Stomach (tissue), 9 donors: ENCODE results near the gene C1QTNF8. TPM values are rescaled to one million over a fixed set of nuclear protein-coding genes. Genes with fewer than 3 reads are reported as not detected.

Experiments used
- DNase-seq, 2 donors: peaks; one replicate each; pipeline versions ENCODE4 v3.0.0 to v3.0.0-alpha.2; 2013 to 2019
- H3K27ac ChIP-seq, 5 donors: fragments of 200-600 bp in 4 of 5; sonication (generic) in 4 of 5; one replicate each; pipeline ENCODE4 v1.5.1; 2013 to 2019; ENCODE audit warnings: mild to moderate bottlenecking in 1 of 5, moderate library complexity in 1 of 5
- H3K27me3 ChIP-seq, 3 donors: fragments of 200-600 bp; sonication (generic); one replicate each; pipeline ENCODE4 v1.5.1; 2017 to 2019; ENCODE audit warnings: mixed run types in 1 of 3
- H3K36me3 ChIP-seq, 4 donors: fragments of 200-600 bp; sonication (generic); 1 replicate in 3 of 4; 2 replicates in 1 of 4; pipeline ENCODE4 v1.5.1; 2016 to 2019
- H3K4me1 ChIP-seq, 4 donors: fragments of 200-600 bp; sonication (generic); one replicate each; pipeline ENCODE4 v1.5.1; 2016 to 2019
- H3K4me3 ChIP-seq, 4 donors: fragments of 200-600 bp; sonication (generic) in 3 of 4; one replicate each; pipeline ENCODE4 v1.5.1; 2016 to 2019; ENCODE audit warnings: mild to moderate bottlenecking in 1 of 4
- H3K9me3 ChIP-seq, 4 donors: fragments of 200-600 bp; sonication (generic); one replicate each; pipeline ENCODE4 v1.5.1; 2016 to 2019
- EP300 ChIP-seq: sonication (generic); formaldehyde crosslinking; IDR thresholded peaks from one replicate; pipeline ENCODE4 v1.6.1; 2017; ENCODE audit warnings: antibody characterized with exemption
- POLR2A ChIP-seq, 4 donors: fragments of 450-650 bp; IDR thresholded peaks; one replicate each; pipeline ENCODE4 v1.6.1; 2016; ENCODE audit warnings: antibody characterized with exemption in 4 of 4, control low read depth in 2 of 4, mild to moderate bottlenecking in 1 of 4, moderate library complexity in 1 of 4
- POLR2AphosphoS5 ChIP-seq, 3 donors: sonication (generic); formaldehyde crosslinking; IDR thresholded peaks; one replicate each; pipeline ENCODE4 v1.6.1; 2016; ENCODE audit warnings: antibody characterized with exemption in 3 of 3
- WGBS, 5 donors: extraction: QIAGEN DNeasy Blood & Tissue Kit in 3 of 5; methylation state at CpG; one replicate each; pipeline versions ENCODE4 v1.1.5 to v1.1.7; 2013 to 2018; 5-methylcytosine and 5-hydroxymethylcytosine counted together
- intact Hi-C: fragments of 100-400 bp; cut with DNase I; formaldehyde crosslinking; loops from one replicate; pipeline ENCODE4 v1.15.1; 2023; ENCODE audit warnings: low total_unique reads
- polyA plus RNA-seq, 3 donors: library from polyadenylated mRNA; stranded (reverse); fragments of 200-250 nt; gene quantifications; one replicate each; pipeline ENCODE4 v1.2.3, GENCODE V29; 2013
- total RNA-seq, 5 donors: library from RNA; depleted of rRNA; stranded (reverse); fragments of >200 nt; gene quantifications; one replicate each; pipeline versions ENCODE4 v1.1.0 to v1.2.3, GENCODE V29; 2014 to 2016
- TF ChIP-seq, protein P1 (sequence below), 7 experiments: fragments of 450-650 bp in 4 of 7; fragments of 200-600 bp in 3 of 7; sonication (generic) in 3 of 7; IDR thresholded peaks; one replicate each; pipeline ENCODE4 v1.5.1; 2016 to 2019; ENCODE audit warnings: antibody characterized with exemption in 7 of 7, control low read depth in 2 of 7, mild to moderate bottlenecking in 1 of 7
- donor health status: healthy with polysubstance abuse.
- donor health status: Bipolar disorder and iron deficiency.
- donor health status: healthy.

The C1QTNF8 gene
- total and polyA plus RNA-seq, 8 donors = not detected

DNA sequence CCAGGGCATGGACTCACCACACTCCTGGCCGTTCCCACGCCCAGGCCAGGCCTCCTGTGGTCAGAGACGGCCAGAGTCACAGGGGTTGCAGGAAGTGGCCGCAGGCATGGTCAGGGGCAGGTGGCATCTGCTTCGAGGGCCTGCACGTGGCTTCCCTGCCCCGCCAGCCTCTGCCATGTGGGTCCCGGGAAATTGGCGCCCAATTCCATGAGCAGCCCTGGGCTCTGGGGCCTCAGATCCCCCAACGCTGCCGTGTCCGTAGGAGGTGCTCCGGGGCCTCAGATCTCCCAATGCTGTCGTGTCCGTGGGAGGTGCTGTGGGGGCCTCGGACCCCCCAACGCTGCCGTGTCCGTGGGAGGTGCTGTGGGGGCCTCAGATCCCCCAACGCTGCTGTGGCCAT, 33.1 kb downstream of the C1QTNF8 start:
- Histone ChIP-seq H3K4me3 (no peak overlapping the region), H3K27ac (no peak overlapping the region), H3K36me3 (no peaks in the 10 kb centered on the region), H3K27me3 (peaks cover 4 to 94% (median 56%) of the 10 kb centered on the region in 3 donors), H3K9me3 (peaks cover 0 to 10% (median 5%) of the 10 kb centered on the region in 4 donors), H3K4me1 (peaks cover 0 to 2% (median 0%) of the 10 kb centered on the region in 4 donors)
- intact Hi-C loops = no loop called here
- TF ChIP-seq EP300 (no peak), POLR2AphosphoS5 (IDR thresholded peaks at IDR 0.05) (no peak)
- 64 to 74% (median 72%) methylated on average over 19 to 20 of the region's 20 CpGs for WGBS, 5 donors
- DNase-seq = no peak

DNA sequence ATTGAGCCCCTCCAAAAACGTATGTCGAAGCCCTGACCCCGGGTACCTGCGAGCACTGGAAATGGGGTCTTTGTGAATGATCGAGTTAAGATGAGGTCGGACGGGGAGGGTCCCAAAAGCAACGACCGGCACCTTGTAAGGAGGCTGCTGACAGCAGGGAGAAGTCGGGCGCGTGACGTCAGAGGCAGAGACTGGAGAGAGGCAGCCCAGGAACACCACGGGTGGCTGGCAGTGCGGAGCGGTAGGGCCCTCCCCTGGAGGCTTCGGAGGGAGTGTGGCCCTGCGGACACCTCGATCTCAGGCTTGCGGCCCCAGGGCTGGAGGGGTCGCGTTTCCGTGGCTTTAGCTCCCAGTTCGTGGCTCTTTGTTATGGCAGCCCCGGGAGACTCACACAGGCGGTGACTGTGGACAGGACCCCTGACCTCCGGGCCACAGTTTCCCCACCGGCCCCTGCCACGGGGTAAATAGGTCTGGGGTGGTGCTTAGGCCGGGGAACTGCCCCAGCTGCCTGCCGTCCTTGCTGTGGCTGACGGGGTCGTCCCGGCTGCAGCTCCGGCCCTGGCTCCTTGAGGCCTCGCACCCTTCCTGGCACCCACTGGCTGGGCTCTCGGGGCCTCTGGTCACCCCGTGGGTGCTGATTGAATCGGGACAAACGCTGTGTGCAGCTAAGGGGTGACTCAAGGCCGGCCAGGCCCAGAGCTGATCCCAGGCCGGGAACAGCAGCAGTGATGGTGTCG, 34.1 kb downstream of the C1QTNF8 start:
- peaks cover 0 to 7% (median 0%) of the 10 kb centered on the region in 4 donors for H3K4me1 ChIP-seq
- intact Hi-C loops = no loop called here
- no peak for DNase-seq
- 78 to 87% (median 80%) methylated on average over 19 to 43 of the region's 43 CpGs for WGBS, 5 donors
- H3K9me3 ChIP-seq = peaks cover 0 to 15% (median 8%) of the 10 kb centered on the region in 4 donors
- no peaks in the 10 kb centered on the region for H3K36me3 ChIP-seq
- H3K27ac ChIP-seq = no peak overlapping the region
- H3K27me3 ChIP-seq = peaks cover 6 to 94% (median 56%) of the 10 kb centered on the region in 3 donors
- TF ChIP-seq, protein P1, sequence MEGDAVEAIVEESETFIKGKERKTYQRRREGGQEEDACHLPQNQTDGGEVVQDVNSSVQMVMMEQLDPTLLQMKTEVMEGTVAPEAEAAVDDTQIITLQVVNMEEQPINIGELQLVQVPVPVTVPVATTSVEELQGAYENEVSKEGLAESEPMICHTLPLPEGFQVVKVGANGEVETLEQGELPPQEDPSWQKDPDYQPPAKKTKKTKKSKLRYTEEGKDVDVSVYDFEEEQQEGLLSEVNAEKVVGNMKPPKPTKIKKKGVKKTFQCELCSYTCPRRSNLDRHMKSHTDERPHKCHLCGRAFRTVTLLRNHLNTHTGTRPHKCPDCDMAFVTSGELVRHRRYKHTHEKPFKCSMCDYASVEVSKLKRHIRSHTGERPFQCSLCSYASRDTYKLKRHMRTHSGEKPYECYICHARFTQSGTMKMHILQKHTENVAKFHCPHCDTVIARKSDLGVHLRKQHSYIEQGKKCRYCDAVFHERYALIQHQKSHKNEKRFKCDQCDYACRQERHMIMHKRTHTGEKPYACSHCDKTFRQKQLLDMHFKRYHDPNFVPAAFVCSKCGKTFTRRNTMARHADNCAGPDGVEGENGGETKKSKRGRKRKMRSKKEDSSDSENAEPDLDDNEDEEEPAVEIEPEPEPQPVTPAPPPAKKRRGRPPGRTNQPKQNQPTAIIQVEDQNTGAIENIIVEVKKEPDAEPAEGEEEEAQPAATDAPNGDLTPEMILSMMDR (IDR thresholded peaks at IDR 0.05) = no peak
- TF ChIP-seq EP300 (no peak), POLR2A (IDR thresholded peaks at IDR 0.05) (no peak), POLR2AphosphoS5 (IDR thresholded peaks at IDR 0.05) (no peak)
- no peak overlapping the region for H3K4me3 ChIP-seq

DNA sequence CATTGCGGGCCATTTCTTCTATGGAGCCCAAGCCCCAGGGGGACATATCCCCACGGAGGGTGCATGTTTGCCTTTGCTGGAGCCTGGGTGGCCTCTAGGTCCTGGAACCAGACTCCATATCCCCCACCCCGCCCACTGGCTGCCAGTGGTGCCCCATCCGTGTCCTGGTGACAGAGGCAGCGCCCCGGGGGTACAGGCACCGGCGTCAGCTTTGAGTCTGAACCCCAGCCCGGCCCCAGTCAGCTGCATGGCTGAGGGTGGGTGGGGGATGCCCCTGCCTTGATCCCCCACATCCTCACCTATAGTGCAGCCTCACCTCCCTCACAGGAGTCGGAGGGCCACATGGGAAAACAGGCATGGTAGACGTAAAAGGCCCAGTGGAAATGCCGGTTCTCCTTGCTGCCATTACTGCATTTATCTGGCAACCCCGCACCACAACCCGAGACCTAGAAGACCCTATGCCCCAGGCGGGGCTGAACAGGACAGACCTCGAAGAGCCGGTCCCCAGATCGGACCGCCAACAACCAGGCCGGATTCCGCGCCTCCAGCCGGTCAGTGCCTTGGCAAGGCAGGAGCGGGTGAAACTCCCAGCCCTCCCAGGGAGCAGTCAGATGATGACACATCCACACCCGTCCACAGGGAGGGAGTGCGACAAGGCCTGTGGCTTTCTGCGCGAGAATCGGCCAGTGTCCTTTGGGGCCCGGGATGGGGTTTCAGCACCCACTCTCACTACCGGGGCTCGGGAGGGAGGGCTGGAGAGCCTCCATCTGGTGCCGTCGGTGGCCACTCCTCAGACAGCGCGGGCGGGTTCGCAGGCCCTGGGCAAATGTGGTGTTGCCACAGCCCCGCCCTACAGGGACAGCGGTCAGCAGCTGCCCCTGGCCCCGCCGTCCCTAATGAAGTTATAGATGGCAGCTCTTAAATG, 35.4 kb downstream of the C1QTNF8 start:
- Histone ChIP-seq H3K4me1 (peaks cover 0 to 7% (median 0%) of the 10 kb centered on the region in 4 donors), H3K4me3 (no peak overlapping the region), H3K27ac (no peak overlapping the region), H3K36me3 (no peaks in the 10 kb centered on the region), H3K27me3 (peaks cover 6 to 94% (median 50%) of the 10 kb centered on the region in 3 donors), H3K9me3 (peaks cover 0 to 24% (median 16%) of the 10 kb centered on the region in 4 donors)
- WGBS, 5 donors = 73 to 89% (median 76%) methylated on average over 12 to 42 of the region's 42 CpGs
- no peak for DNase-seq
- no peak for TF ChIP-seq POLR2A (IDR thresholded peaks at IDR 0.05)
- TF ChIP-seq, protein P1 (IDR thresholded peaks at IDR 0.05) = no peak
- intact Hi-C loops = no loop called here

DNA sequence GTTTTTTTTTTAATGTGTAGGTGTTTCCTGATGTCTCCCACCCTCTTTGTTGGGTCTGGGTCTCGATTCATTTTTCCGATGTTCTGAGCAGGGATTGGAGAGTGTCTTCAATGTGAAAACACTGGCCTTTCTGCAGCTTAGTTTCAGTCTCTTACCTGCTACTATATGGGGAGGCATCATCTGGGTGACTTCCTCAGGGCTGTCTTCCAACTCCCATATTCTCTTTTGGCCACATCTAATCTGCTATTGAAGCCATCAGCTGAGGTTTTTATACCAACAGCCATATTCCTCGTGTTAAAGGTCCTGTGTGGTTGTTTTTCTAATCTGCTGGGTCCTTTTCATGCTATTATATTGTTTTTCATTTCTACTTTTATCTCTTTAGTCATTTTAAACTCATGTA, 36.7 kb downstream of the C1QTNF8 start:
- H3K4me1 ChIP-seq = peaks cover 0 to 11% (median 6%) of the 10 kb centered on the region in 4 donors
- peaks cover 6 to 94% (median 50%) of the 10 kb centered on the region in 3 donors for H3K27me3 ChIP-seq
- TF ChIP-seq EP300 (no peak), POLR2A (IDR thresholded peaks at IDR 0.05) (no peak), POLR2AphosphoS5 (IDR thresholded peaks at IDR 0.05) (no peak)
- TF ChIP-seq, protein P1 (IDR thresholded peaks at IDR 0.05) = no peak
- intact Hi-C loops = loop anchor here (5.0 kb wide), 1 partner anchor 247 kb away; no protein-coding TSS in a partner anchor
- no peak overlapping the region for H3K4me3 ChIP-seq
- no peak overlapping the region for H3K27ac ChIP-seq
- H3K9me3 ChIP-seq = peaks cover 0 to 24% (median 16%) of the 10 kb centered on the region in 4 donors
- no peaks in the 10 kb centered on the region for H3K36me3 ChIP-seq
- no peak for DNase-seq
- 84 to 91% (median 84%) methylated on average over 3 of the region's 3 CpGs for WGBS, 5 donors
